GM18499 (cell line): ENCODE measurements around the gene PRIM1.
"Not testable (repeated sequence)": the region's sequence is repeated elsewhere in the genome, so short reads cannot be mapped to it uniquely, and the experiment has no call there.

Source experiments
- ATAC-seq: cut with Tn5 transposase; IDR thresholded peaks from one replicate; pipeline ENCODE4 v1.9.1; 2021; ENCODE audit warnings: moderate number of reproducible peaks; ENCODE audit not compliant: insufficient read depth, unreplicated experiment

PRIM1 gene

GRCh38 chr12:56751712-56752598, at the start of gene PRIM1:
Gene PRIM1, minus strand, starts transcription at chr12:56752323. Its CDS starts 25 bp downstream, at chr12:56752298.
- ATAC-seq = no peak

GRCh38 chr12:56800221-56800620, 48.1 kb upstream of the PRIM1 start:
- ATAC-seq = no peak

- not testable (repeated sequence) for ATAC-seq
Measured at GRCh38 chr12:56799345-56799744, 47.2 kb upstream of the PRIM1 start.

- not testable (repeated sequence) for ATAC-seq
Measured at GRCh38 chr12:56795791-56796190, 43.7 kb upstream of the PRIM1 start.

- ATAC-seq = not testable (repeated sequence)
Measured at GRCh38 chr12:56795046-56795562, 43.0 kb upstream of the PRIM1 start.

- not testable (repeated sequence) for ATAC-seq
Measured at GRCh38 chr12:56793124-56793523, 41.0 kb upstream of the PRIM1 start.

GRCh38 chr12:56792678-56793077, 40.6 kb upstream of the PRIM1 start:
- ATAC-seq = no peak

GRCh38 chr12:56789429-56789828, 37.3 kb upstream of the PRIM1 start:
- not testable (repeated sequence) for ATAC-seq

- no peak for ATAC-seq
Measured at GRCh38 chr12:56787498-56787897, 35.4 kb upstream of the PRIM1 start.

GRCh38 chr12:56785874-56786273, 33.8 kb upstream of the PRIM1 start:
- no peak for ATAC-seq

GRCh38 chr12:56785141-56785865, 33.2 kb upstream of the PRIM1 start:
- no peak for ATAC-seq

GRCh38 chr12:56781726-56782125, 29.6 kb upstream of the PRIM1 start:
- ATAC-seq = no peak

- no peak for ATAC-seq
Measured at GRCh38 chr12:56778756-56779155, 26.6 kb upstream of the PRIM1 start.

GRCh38 chr12:56776654-56777053, 24.5 kb upstream of the PRIM1 start:
- no peak for ATAC-seq

- ATAC-seq = peak; percentile 80
Measured at GRCh38 chr12:56775638-56776037, 23.5 kb upstream of the PRIM1 start.

GRCh38 chr12:56773113-56773512, 21.0 kb upstream of the PRIM1 start:
- ATAC-seq = no peak

- no peak for ATAC-seq
Measured at GRCh38 chr12:56772625-56773024, 20.5 kb upstream of the PRIM1 start.

- no peak for ATAC-seq
Measured at GRCh38 chr12:56769868-56770267, 17.7 kb upstream of the PRIM1 start.

- no peak for ATAC-seq
Measured at GRCh38 chr12:56768424-56768823, 16.3 kb upstream of the PRIM1 start.

GRCh38 chr12:56766535-56766934, 14.4 kb upstream of the PRIM1 start:
- peak; percentile 96 for ATAC-seq
